ENCODE results near the gene MAML2. TPM values are rescaled to one million over a fixed set of nuclear protein-coding genes. Genes with fewer than 3 reads are reported as not detected.

The MAML2 gene
- total and polyA plus RNA-seq, 2 of the 13 experiments (the other 11 are each of a cell fraction or from before 2014, with no cell fraction given) = 2.3 to 25.9 TPM

DNA sequence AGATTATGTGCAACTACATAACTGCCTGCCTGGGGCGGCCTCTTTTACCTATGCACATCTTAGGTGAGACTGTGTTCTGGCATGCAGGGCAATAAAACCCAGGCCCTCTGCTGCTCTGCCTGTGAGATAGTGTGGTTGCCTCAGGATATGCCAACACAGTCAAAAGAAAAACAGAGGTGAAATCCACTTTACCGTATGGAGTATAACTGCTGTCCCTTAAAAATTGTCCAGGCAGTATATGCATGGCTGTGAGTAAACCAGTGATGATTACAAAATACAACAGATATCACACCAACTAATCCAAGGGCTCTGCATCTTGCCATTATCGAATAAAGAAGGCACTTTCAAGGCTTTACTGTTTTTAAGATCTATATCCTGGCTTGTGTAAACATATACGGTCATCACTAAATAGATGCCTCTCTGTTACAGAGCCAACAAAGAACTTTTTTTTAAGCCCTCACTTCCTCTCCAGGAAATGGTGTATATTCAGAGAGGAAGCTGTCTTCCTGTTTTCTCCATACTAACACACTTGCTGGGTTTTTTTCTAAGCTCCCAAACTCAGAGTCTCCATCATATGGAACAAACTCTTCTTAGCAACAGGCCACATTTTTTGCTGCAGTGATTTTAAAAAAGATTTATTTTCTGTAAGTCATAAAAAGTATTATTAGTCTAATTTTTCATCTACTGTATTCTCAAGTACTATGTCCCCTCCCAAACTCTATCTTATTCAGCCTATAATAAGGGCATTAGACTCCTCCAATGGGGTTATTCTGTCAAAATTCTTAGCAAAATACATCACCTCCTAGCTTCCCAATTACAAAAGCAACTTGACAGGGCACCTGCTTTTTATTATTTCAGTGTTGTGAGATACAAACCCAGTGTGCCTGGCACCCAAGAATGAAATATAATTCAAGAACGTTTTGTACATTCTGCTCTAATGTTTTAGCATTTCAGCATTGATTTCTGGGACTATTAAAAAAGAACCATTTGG lies 135.2 kb downstream of the MAML2 start (continued):
- TF ChIP-seq ATF7 (IDR thresholded peaks at IDR 0.05) (0 out of 2 replicates have a peak, but pooled peaks have one; percentile 17), ATF7 (CRISPR knock-in tag; IDR thresholded peaks at IDR 0.05) (no peak), SALL1 (CRISPR knock-in tag; IDR thresholded peaks at IDR 0.05) (peak; percentile 36; the same call in 1 of the 2 replicates), SIX1 (CRISPR knock-in tag; IDR thresholded peaks at IDR 0.05; ENCODE audit: borderline replicate concordance) (peak; percentile 45; the same call in 1 of the 2 replicates), CENPX (CRISPR knock-in tag; IDR thresholded peaks at IDR 0.05) (no peak), JUN (CRISPR knock-in tag; IDR thresholded peaks at IDR 0.05) (no peak), AHR (CRISPR knock-in tag; IDR thresholded peaks at IDR 0.05) (no peak)
- TF ChIP-seq, protein P1, sequence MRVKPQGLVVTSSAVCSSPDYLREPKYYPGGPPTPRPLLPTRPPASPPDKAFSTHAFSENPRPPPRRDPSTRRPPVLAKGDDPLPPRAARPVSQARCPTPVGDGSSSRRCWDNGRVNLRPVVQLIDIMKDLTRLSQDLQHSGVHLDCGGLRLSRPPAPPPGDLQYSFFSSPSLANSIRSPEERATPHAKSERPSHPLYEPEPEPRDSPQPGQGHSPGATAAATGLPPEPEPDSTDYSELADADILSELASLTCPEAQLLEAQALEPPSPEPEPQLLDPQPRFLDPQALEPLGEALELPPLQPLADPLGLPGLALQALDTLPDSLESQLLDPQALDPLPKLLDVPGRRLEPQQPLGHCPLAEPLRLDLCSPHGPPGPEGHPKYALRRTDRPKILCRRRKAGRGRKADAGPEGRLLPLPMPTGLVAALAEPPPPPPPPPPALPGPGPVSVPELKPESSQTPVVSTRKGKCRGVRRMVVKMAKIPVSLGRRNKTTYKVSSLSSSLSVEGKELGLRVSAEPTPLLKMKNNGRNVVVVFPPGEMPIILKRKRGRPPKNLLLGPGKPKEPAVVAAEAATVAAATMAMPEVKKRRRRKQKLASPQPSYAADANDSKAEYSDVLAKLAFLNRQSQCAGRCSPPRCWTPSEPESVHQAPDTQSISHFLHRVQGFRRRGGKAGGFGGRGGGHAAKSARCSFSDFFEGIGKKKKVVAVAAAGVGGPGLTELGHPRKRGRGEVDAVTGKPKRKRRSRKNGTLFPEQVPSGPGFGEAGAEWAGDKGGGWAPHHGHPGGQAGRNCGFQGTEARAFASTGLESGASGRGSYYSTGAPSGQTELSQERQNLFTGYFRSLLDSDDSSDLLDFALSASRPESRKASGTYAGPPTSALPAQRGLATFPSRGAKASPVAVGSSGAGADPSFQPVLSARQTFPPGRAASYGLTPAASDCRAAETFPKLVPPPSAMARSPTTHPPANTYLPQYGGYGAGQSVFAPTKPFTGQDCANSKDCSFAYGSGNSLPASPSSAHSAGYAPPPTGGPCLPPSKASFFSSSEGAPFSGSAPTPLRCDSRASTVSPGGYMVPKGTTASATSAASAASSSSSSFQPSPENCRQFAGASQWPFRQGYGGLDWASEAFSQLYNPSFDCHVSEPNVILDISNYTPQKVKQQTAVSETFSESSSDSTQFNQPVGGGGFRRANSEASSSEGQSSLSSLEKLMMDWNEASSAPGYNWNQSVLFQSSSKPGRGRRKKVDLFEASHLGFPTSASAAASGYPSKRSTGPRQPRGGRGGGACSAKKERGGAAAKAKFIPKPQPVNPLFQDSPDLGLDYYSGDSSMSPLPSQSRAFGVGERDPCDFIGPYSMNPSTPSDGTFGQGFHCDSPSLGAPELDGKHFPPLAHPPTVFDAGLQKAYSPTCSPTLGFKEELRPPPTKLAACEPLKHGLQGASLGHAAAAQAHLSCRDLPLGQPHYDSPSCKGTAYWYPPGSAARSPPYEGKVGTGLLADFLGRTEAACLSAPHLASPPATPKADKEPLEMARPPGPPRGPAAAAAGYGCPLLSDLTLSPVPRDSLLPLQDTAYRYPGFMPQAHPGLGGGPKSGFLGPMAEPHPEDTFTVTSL (CRISPR knock-in tag; IDR thresholded peaks at IDR 0.05; ENCODE audit: borderline replicate concordance) = peak; percentile 85; the same call in 1 of the 2 replicates
- TF ChIP-seq, protein P2, sequence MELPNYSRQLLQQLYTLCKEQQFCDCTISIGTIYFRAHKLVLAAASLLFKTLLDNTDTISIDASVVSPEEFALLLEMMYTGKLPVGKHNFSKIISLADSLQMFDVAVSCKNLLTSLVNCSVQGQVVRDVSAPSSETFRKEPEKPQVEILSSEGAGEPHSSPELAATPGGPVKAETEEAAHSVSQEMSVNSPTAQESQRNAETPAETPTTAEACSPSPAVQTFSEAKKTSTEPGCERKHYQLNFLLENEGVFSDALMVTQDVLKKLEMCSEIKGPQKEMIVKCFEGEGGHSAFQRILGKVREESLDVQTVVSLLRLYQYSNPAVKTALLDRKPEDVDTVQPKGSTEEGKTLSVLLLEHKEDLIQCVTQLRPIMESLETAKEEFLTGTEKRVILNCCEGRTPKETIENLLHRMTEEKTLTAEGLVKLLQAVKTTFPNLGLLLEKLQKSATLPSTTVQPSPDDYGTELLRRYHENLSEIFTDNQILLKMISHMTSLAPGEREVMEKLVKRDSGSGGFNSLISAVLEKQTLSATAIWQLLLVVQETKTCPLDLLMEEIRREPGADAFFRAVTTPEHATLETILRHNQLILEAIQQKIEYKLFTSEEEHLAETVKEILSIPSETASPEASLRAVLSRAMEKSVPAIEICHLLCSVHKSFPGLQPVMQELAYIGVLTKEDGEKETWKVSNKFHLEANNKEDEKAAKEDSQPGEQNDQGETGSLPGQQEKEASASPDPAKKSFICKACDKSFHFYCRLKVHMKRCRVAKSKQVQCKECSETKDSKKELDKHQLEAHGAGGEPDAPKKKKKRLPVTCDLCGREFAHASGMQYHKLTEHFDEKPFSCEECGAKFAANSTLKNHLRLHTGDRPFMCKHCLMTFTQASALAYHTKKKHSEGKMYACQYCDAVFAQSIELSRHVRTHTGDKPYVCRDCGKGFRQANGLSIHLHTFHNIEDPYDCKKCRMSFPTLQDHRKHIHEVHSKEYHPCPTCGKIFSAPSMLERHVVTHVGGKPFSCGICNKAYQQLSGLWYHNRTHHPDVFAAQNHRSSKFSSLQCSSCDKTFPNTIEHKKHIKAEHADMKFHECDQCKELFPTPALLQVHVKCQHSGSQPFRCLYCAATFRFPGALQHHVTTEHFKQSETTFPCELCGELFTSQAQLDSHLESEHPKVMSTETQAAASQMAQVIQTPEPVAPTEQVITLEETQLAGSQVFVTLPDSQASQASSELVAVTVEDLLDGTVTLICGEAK (IDR thresholded peaks at IDR 0.05) = no peak
- TF ChIP-seq, protein P2 (CRISPR knock-in tag; IDR thresholded peaks at IDR 0.05) = no peak
- TF ChIP-seq, protein P3, sequence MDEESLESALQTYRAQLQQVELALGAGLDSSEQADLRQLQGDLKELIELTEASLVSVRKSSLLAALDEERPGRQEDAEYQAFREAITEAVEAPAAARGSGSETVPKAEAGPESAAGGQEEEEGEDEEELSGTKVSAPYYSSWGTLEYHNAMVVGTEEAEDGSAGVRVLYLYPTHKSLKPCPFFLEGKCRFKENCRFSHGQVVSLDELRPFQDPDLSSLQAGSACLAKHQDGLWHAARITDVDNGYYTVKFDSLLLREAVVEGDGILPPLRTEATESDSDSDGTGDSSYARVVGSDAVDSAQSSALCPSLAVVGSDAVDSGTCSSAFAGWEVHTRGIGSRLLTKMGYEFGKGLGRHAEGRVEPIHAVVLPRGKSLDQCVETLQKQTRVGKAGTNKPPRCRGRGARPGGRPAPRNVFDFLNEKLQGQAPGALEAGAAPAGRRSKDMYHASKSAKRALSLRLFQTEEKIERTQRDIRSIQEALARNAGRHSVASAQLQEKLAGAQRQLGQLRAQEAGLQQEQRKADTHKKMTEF (CRISPR knock-in tag; IDR thresholded peaks at IDR 0.05) = peak; percentile 84
